ENCODE results near the gene CTU2.

The CTU2 gene

GRCh38 chr16:88764080-88764479 is 57.8 kb downstream of the CTU2 start:
- DNase-seq: no peak

GRCh38 chr16:88764913-88765349 is 58.6 kb downstream of the CTU2 start:
- no peak for DNase-seq

Measured in DMS79 (cell line).